ENCODE results near the gene PPP3CA. TPM values are rescaled to one million over a fixed set of nuclear protein-coding genes. Genes with fewer than 3 reads are reported as not detected.

The PPP3CA gene
- total and polyA plus RNA-seq, 8 donors: 38.8 to 58.6 (median 54.8) TPM

DNA sequence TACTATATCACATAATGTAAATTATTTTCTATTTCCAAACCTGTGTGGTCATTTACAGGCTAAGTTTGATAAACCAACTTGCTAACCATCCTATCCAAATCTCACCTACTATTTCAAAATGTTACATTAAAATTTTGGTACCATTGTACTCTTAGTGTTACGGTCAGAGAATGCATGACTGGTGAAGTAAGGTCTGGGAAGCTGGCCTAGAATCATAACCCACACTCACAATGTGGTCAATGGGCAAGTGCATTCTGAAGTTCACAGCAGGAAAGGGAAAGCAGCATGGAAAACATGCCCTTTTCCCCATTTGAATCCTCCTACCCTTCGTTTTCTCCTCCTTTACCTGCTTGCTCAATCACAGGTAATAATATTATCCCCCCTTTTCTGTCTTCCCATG is 54.4 kb downstream of the PPP3CA start:
- ATAC-seq (no peak), DNase-seq (no peak)
- TF ChIP-seq, protein P1, sequence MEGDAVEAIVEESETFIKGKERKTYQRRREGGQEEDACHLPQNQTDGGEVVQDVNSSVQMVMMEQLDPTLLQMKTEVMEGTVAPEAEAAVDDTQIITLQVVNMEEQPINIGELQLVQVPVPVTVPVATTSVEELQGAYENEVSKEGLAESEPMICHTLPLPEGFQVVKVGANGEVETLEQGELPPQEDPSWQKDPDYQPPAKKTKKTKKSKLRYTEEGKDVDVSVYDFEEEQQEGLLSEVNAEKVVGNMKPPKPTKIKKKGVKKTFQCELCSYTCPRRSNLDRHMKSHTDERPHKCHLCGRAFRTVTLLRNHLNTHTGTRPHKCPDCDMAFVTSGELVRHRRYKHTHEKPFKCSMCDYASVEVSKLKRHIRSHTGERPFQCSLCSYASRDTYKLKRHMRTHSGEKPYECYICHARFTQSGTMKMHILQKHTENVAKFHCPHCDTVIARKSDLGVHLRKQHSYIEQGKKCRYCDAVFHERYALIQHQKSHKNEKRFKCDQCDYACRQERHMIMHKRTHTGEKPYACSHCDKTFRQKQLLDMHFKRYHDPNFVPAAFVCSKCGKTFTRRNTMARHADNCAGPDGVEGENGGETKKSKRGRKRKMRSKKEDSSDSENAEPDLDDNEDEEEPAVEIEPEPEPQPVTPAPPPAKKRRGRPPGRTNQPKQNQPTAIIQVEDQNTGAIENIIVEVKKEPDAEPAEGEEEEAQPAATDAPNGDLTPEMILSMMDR (IDR thresholded peaks at IDR 0.05): no peak
- no peaks in the 10 kb centered on the region for H3K27me3 ChIP-seq
- H3K4me1 ChIP-seq: peaks cover 0 to 34% of the 10 kb centered on the region in 2 donors
- H3K36me3 ChIP-seq: no peaks in the 10 kb centered on the region
- H3K4me3 ChIP-seq: no peak overlapping the region
- H3K27ac ChIP-seq: no peak overlapping the region
- no peaks in the 10 kb centered on the region for H3K9me3 ChIP-seq
- intact Hi-C loops (cut with DNase I): no loop called here

DNA sequence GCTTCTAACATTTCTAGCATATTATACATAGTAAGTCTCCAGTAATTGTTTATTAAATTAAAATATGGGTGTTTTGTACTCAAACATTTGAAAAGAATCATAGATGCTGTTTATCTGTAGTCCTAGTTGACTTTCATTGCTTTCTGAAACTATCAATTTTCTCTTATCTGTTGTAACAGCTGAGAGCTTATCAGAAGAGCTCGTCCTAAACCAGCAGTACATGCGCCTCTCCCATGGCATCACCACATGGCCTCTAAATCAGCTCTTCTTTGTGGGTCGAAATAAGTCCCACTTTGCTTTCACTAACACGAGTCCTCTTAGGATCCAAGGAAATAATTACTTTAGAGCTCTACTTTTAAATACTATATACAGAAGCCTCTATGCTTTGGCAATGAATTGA is 55.1 kb downstream of the PPP3CA start:
- intact Hi-C loops (cut with DNase I): no loop called here
- TF ChIP-seq, protein P1 (IDR thresholded peaks at IDR 0.05): no peak

DNA sequence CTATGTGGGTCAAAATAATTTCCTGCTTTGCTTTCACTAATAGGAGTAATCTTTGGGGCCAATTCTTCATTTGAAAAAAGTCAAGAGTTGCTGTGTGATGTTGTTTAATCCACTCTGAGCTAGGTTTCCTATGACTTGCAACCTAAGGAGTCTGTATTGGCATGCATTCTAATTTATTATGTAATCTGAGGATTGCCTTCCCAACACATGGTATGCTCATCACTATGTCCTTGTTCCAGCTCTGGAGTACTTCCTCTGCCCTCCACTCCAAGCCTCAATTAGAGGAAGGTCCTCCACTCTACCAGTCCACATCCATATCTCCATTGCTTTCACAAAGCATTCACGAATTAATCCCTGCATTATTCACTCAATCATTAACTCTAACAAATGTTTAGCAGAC is 56.1 kb downstream of the PPP3CA start:
- no peak overlapping the region for H3K27ac ChIP-seq
- H3K36me3 ChIP-seq: no peaks in the 10 kb centered on the region
- no peak for DNase-seq
- H3K4me1 ChIP-seq: peaks cover 0 to 49% of the 10 kb centered on the region in 2 donors
- no peak for ATAC-seq
- H3K27me3 ChIP-seq: no peaks in the 10 kb centered on the region
- H3K4me3 ChIP-seq: no peak overlapping the region
- TF ChIP-seq, protein P1 (IDR thresholded peaks at IDR 0.05): no peak
- no peaks in the 10 kb centered on the region for H3K9me3 ChIP-seq
- intact Hi-C loops (cut with DNase I): no loop called here

More for the DNA sequence above, 55.1 kb downstream of the PPP3CA start:
- Histone ChIP-seq H3K27ac (no peak overlapping the region), H3K4me3 (no peak overlapping the region), H3K27me3 (no peaks in the 10 kb centered on the region), H3K36me3 (no peaks in the 10 kb centered on the region), H3K9me3 (no peaks in the 10 kb centered on the region), H3K4me1 (peaks cover 0 to 41% of the 10 kb centered on the region in 2 donors)
- ATAC-seq (no peak), DNase-seq (no peak)

DNA sequence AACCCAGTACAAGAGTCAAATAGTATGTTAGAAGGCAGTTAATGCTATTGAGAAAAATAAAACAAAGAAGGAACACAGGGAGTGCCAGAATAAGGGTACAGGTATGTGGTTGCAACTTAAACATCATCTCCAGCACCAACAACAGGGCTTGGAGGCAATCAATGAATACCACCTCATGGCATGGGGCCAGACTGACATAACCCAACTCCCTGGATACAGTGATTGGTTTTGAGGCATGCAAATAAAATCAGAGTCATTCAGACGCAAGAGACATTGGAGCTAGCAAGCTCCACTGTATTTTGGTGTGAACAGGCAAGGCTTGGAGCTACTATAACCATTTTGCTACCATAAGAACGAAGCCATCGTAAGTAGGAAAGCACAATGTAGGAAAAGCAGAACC is 56.7 kb downstream of the PPP3CA start:
- TF ChIP-seq, protein P1 (IDR thresholded peaks at IDR 0.05): no peak
- ATAC-seq (no peak), DNase-seq (no peak)
- H3K27me3 ChIP-seq: no peaks in the 10 kb centered on the region
- H3K27ac ChIP-seq: no peak overlapping the region
- intact Hi-C loops (cut with DNase I): no loop called here
- peaks cover 0 to 54% of the 10 kb centered on the region in 2 donors for H3K4me1 ChIP-seq
- no peaks in the 10 kb centered on the region for H3K9me3 ChIP-seq
- no peaks in the 10 kb centered on the region for H3K36me3 ChIP-seq
- no peak overlapping the region for H3K4me3 ChIP-seq

DNA sequence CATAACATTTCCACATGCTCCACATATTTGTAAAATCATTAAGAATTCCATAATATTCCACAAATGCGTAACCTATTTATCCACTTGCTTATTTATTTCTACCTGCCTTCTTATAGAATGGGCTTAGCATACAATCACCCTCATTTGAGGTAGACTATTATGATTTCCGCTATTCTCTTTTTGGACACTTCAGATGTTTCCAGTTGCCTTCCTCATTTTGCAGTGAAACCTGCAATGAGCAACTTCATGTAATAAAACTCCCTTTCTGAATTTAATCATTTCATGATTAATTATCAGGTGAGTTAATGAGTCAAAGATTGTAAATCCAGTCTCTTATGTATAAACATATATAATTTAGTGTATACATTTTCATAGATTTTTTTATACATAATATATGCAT is 58.0 kb downstream of the PPP3CA start:
- TF ChIP-seq, protein P1 (IDR thresholded peaks at IDR 0.05): no peak
- intact Hi-C loops (cut with DNase I): no loop called here
- no peak overlapping the region for H3K27ac ChIP-seq
- peaks cover 4 to 65% of the 10 kb centered on the region in 2 donors for H3K4me1 ChIP-seq
- H3K27me3 ChIP-seq: no peaks in the 10 kb centered on the region
- no peaks in the 10 kb centered on the region for H3K9me3 ChIP-seq
- ATAC-seq (no peak), DNase-seq (no peak)
- H3K36me3 ChIP-seq: no peaks in the 10 kb centered on the region
- H3K4me3 ChIP-seq: no peak overlapping the region
